Activated naive CD8-positive, alpha-beta T cell (primary cell): ENCODE measurements around the gene OR10J4.
"Not testable (repeated sequence)": the region's sequence is repeated elsewhere in the genome, so short reads cannot be mapped to it uniquely, and the experiment has no call there.

Experiments
- H3K27ac Mint-ChIP-seq: one replicate; pipeline ENCODE4 v1.8.0; 2021; ENCODE audit warnings: mixed read lengths
- H3K27me3 Mint-ChIP-seq: one replicate; pipeline ENCODE4 v1.8.0; 2021; ENCODE audit warnings: mixed read lengths
- H3K36me3 Mint-ChIP-seq: one replicate; pipeline ENCODE4 v1.8.0; 2021; ENCODE audit warnings: mixed read lengths
- H3K4me1 Mint-ChIP-seq: one replicate; pipeline ENCODE4 v1.8.0; 2021; ENCODE audit warnings: low read depth, mixed read lengths
- H3K4me3 Mint-ChIP-seq: one replicate; pipeline ENCODE4 v1.8.0; 2021; ENCODE audit warnings: mild to moderate bottlenecking, mixed read lengths
- H3K9me3 Mint-ChIP-seq: one replicate; pipeline ENCODE4 v1.8.0; 2021; ENCODE audit warnings: low read depth, mixed read lengths

OR10J4 gene

GRCh38 chr1:159431904-159432303 is at the start of gene OR10J4:
TSS of gene OR10J4 (plus strand) at chr1:159432204.
- Mint-ChIP-seq H3K27me3 (peaks cover 8% of the 10 kb centered on the region), H3K4me1 (no peaks in the 10 kb centered on the region), H3K9me3 (no peaks in the 10 kb centered on the region), H3K27ac (no peak within 1 kb of the TSS), H3K4me3 (no peak within 1 kb of the TSS), H3K36me3 (no peaks in the 10 kb centered on the region)

DNA sequence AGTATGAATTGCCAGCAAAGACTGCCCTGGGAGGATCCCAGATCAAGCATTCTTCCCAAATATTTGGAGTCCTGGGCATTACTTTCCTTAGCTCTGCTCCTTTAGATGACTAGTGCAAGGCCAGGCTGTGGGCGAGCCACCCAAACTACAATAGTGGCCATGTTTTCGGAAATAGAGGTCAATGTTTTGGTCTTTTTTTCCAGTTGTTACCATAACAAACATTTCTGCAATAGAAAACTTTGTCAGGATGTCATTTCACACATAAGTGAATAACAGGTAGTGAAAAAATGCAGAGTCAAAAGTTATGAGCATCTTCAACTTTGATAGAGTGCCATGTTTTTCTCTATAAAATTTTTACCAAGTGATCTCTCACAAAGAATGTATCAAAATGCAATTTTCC is 25.2 kb upstream of the OR10J4 start:
- H3K4me3 Mint-ChIP-seq: no peak overlapping the region
- H3K27me3 Mint-ChIP-seq: peaks cover 4% of the 10 kb centered on the region
- no peak overlapping the region for H3K27ac Mint-ChIP-seq
- H3K9me3 Mint-ChIP-seq: no peaks in the 10 kb centered on the region
- no peaks in the 10 kb centered on the region for H3K4me1 Mint-ChIP-seq
- H3K36me3 Mint-ChIP-seq: no peaks in the 10 kb centered on the region

DNA sequence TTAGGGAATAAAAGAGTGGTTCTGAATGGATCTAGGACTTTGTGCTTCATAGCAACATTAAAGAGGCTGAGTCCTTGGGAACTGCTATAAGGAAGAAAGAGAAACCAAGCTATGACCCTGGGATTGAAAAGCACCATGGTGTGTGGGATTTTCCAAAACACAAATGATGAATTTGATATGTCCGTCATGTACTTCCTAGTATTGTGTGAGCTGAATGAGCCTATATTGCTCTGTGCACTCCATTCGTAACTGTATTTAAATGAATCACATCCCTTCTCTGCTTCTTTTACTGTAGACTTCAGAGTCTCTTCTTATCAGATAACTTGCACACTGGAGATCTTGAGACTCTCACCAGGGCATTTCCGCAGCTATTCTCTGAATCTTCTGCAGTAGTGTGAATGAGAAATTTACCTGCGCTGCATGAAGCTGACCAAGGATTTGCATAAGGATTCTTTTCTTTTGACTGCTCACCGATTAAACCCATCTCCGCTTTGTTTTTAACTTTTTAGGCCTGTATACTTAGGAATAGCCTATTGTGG is 23.1 kb upstream of the OR10J4 start:
- H3K27me3 Mint-ChIP-seq: peaks cover 3% of the 10 kb centered on the region
- H3K9me3 Mint-ChIP-seq: no peaks in the 10 kb centered on the region
- no peak overlapping the region for H3K4me3 Mint-ChIP-seq

DNA sequence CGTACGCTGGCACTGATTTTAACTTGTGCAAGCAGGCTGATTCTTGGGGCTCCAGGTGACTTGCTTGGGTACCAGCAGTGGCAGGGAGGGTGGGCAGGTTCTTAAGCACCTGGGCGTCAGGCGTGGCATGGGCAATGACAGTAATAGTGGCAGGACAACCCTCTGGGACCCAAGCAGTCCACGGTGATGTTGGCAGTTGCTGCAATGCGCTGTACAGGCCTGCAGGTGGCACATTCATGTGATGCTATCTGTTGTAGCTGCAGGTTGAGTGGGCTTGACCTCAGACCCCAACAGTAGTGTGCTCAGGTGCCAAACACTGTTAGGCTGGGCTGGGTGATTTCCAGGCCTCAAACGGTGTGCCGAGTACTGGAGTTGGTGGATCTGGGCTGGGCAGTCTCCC is 10.2 kb upstream of the OR10J4 start:
- H3K27ac Mint-ChIP-seq: no peak overlapping the region
- H3K4me1 Mint-ChIP-seq: no peaks in the 10 kb centered on the region
- no peak overlapping the region for H3K4me3 Mint-ChIP-seq
- peaks cover 26% of the 10 kb centered on the region for H3K9me3 Mint-ChIP-seq
- H3K36me3 Mint-ChIP-seq: peaks cover 8% of the 10 kb centered on the region
- peaks cover 16% of the 10 kb centered on the region for H3K27me3 Mint-ChIP-seq

More for the DNA sequence above, 23.1 kb upstream of the OR10J4 start:
- Mint-ChIP-seq H3K36me3 (no peaks in the 10 kb centered on the region), H3K4me1 (no peaks in the 10 kb centered on the region), H3K27ac (no peak overlapping the region)

DNA sequence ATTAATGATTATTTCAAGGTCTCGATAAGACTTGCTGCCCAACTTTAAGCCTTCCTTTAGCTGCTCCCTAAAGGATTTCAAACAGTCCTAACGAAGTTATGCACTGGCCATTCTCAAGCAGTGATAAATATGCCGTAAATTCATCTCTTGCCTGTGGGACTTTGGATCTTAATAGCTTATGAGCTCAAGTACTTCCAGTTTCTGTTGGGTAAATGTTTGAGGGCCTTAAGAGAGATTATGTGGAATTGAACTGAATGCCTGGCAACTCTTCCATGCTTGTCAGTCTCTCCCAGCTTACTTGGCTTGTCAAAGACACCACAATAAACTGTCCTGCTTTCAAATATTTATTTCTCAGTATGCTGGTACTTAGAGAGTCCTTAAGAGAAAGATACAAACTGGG is 3.5 kb upstream of the OR10J4 start:
- peaks cover 6% of the 10 kb centered on the region for H3K27me3 Mint-ChIP-seq
- no peak overlapping the region for H3K27ac Mint-ChIP-seq
- H3K36me3 Mint-ChIP-seq: no peaks in the 10 kb centered on the region
- no peaks in the 10 kb centered on the region for H3K4me1 Mint-ChIP-seq
- no peak overlapping the region for H3K4me3 Mint-ChIP-seq
- no peaks in the 10 kb centered on the region for H3K9me3 Mint-ChIP-seq

GRCh38 chr1:159429074-159429861 is 2.7 kb upstream of the OR10J4 start:
- H3K4me3 Mint-ChIP-seq: no peak overlapping the region
- H3K4me1 Mint-ChIP-seq: no peaks in the 10 kb centered on the region
- no peak overlapping the region for H3K27ac Mint-ChIP-seq
- no peaks in the 10 kb centered on the region for H3K9me3 Mint-ChIP-seq
- no peaks in the 10 kb centered on the region for H3K36me3 Mint-ChIP-seq
- peaks cover 5% of the 10 kb centered on the region for H3K27me3 Mint-ChIP-seq

GRCh38 chr1:159430985-159431384 is 1.0 kb upstream of the OR10J4 start:
- no peak overlapping the region for H3K27ac Mint-ChIP-seq

GRCh38 chr1:159436469-159436868 is 4.5 kb downstream of the OR10J4 start:
- Mint-ChIP-seq H3K9me3 (no peaks in the 10 kb centered on the region), H3K4me1 (no peaks in the 10 kb centered on the region), H3K4me3 (no peak overlapping the region), H3K27me3 (peaks cover 6% of the 10 kb centered on the region), H3K27ac (no peak overlapping the region), H3K36me3 (no peaks in the 10 kb centered on the region)

More at GRCh38 chr1:159430985-159431384, 1.0 kb upstream of the OR10J4 start:
- Mint-ChIP-seq H3K9me3 (no peaks in the 10 kb centered on the region), H3K4me1 (no peaks in the 10 kb centered on the region), H3K4me3 (no peak overlapping the region), H3K27me3 (peaks cover 8% of the 10 kb centered on the region), H3K36me3 (no peaks in the 10 kb centered on the region)

DNA sequence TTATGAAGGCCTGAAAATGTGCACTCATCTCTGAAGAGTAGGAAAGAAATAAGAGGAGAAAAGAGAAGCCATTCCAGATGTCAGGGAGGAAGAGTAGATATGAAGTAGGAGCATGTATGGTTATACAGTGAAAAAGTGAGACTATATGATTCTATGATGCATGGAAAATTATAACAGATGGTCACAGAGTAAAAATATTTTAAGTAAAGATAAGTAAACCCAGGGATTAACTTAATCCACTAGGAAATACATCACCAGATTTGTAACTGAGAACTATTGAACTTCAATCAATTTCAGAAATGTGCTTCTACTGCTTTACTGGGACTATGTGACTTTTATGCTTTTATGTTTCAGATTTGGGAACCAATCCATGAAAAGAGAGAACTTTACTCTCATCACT is 7.4 kb downstream of the OR10J4 start, which contains the start of gene OR10J1:
OR10J1 (plus strand) TSS at position 301 of the 400 bp plus-strand sequence; CDS start at position 371, 70 bp downstream.
- no peaks in the 10 kb centered on the region for H3K36me3 Mint-ChIP-seq
- no peaks in the 10 kb centered on the region for H3K9me3 Mint-ChIP-seq
- peaks cover 5% of the 10 kb centered on the region for H3K27me3 Mint-ChIP-seq
- no peak within 1 kb of the TSS for H3K4me3 Mint-ChIP-seq
- H3K4me1 Mint-ChIP-seq: no peaks in the 10 kb centered on the region
- no peak within 1 kb of the TSS for H3K27ac Mint-ChIP-seq

DNA sequence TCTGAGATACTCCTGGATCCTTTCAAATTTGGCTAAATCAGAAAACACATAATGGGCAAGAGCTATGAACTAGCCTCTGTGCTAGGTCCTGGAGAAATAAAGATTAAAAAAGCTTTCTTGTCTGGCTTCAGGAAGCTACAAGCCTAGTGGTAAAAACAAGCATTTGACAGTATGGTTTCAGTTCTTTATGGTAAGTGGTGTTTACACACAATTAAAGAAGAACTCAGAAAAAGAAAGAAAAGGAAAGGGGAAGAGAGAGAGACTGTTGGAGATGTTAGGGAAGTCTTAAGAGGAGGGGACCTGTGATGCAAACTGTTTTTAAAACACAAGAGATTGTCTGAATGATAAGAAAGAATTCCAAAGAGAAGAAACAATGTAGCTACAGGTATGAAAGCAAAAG is 9.4 kb downstream of the OR10J4 start:
- Mint-ChIP-seq H3K27me3 (peaks cover 1% of the 10 kb centered on the region), H3K4me3 (no peak overlapping the region), H3K27ac (no peak overlapping the region), H3K4me1 (no peaks in the 10 kb centered on the region), H3K36me3 (no peaks in the 10 kb centered on the region), H3K9me3 (no peaks in the 10 kb centered on the region)

DNA sequence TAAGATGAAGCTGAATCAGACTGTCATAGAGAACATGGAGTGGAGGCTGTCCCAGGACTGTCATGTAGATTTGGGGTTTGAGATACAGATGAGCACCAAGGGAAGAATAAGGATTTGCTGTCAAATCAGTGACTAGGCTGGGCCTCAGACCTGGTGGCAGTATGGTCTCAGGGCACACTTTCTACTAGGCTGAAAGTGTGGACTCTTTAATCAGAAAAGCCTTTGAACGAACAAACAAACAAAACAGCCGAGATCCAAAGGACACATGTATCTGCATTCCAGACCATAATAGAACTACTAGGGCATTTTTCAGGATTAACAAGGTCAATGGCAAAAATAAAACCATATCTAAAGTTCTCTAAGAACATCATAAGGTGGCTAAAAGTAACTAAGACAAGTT is 10.4 kb downstream of the OR10J4 start:
- H3K27me3 Mint-ChIP-seq: peaks cover 1% of the 10 kb centered on the region
- no peaks in the 10 kb centered on the region for H3K9me3 Mint-ChIP-seq
- H3K4me3 Mint-ChIP-seq: no peak overlapping the region
- H3K36me3 Mint-ChIP-seq: no peaks in the 10 kb centered on the region
- H3K27ac Mint-ChIP-seq: no peak overlapping the region
- no peaks in the 10 kb centered on the region for H3K4me1 Mint-ChIP-seq

DNA sequence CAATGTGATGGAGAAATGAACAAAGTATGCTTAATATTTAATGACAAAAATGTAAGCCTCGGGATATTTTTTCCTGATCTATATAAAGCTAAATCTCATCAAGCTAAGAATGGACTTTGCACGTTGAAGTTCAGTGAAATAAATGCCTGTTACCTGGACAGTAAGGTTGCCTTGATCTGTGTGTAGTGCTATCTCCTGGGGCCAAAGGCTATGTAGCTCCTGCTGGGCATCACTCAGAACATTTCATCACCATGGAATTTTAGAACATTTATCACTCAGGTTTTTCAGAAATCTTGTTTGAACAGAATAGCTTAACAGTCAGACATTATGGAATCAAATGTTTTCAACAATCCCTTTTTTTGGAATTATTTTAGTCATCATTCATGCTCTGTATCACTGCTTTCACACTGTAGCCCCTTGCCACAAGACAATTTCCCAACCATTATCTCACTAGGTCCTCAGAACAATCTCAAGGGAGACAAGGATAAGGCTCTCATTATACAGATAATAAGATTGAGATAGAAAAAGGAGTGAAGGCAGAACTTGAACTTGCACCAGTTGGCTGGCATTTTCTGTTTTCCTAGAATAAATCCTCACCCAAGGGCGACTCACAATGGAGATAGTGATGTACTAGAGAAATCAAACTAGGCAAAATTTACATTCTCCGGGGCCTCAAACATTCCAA is 11.2 kb downstream of the OR10J4 start:
- H3K27me3 Mint-ChIP-seq: peaks cover 1% of the 10 kb centered on the region
- no peaks in the 10 kb centered on the region for H3K4me1 Mint-ChIP-seq
- no peak overlapping the region for H3K4me3 Mint-ChIP-seq
- no peak overlapping the region for H3K27ac Mint-ChIP-seq
- H3K9me3 Mint-ChIP-seq: peaks cover 6% of the 10 kb centered on the region
- no peaks in the 10 kb centered on the region for H3K36me3 Mint-ChIP-seq

GRCh38 chr1:159444511-159444910 is 12.5 kb downstream of the OR10J4 start:
- Mint-ChIP-seq H3K9me3 (peaks cover 8% of the 10 kb centered on the region), H3K27me3 (no peaks in the 10 kb centered on the region), H3K36me3 (no peaks in the 10 kb centered on the region), H3K4me1 (no peaks in the 10 kb centered on the region), H3K27ac (no peak overlapping the region), H3K4me3 (no peak overlapping the region)

DNA sequence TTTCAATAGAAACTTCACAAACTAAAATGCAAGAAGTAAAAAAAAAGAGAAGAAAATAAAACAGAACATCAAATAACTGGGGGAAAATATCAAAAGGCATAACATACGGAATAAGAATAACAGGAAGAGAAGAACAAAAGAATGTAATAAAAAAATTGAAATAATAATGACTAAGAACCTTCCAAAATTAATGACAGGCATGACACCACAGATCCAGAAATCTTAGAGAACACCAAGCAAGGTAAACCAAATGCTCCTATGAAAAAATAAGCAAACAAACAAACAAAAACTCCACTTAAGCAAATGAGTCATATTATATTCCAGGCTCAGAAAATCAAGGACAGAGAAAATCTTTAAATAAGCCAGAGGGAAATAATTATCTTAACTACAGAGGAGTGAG is 16.2 kb downstream of the OR10J4 start:
- Mint-ChIP-seq H3K36me3 (peaks cover 2% of the 10 kb centered on the region), H3K9me3 (peaks cover 13% of the 10 kb centered on the region), H3K27ac (no peak overlapping the region), H3K4me1 (no peaks in the 10 kb centered on the region), H3K27me3 (no peaks in the 10 kb centered on the region), H3K4me3 (no peak overlapping the region)

- H3K4me1 Mint-ChIP-seq, H3K4me3 Mint-ChIP-seq, H3K27me3 Mint-ChIP-seq, H3K36me3 Mint-ChIP-seq, H3K27ac Mint-ChIP-seq: not testable (repeated sequence)
- H3K9me3 Mint-ChIP-seq: peaks cover 13% of the 10 kb centered on the region
Observed at GRCh38 chr1:159449605-159450004, 17.6 kb downstream of the OR10J4 start.
